ENCODE data around the gene ADCK2.

GRCh38 chr7:140683657-140684056 lies 10.9 kb downstream of the ADCK2 start:
- no peak for TF ChIP-seq CTCF (IDR thresholded peaks at IDR 0.05)
- TF ChIP-seq POLR2A (IDR thresholded peaks at IDR 0.05), result no peak
